BJ (cell line): ENCODE data around the gene SUMO2. TPM values are rescaled to one million over a fixed set of nuclear protein-coding genes. Genes with fewer than 3 reads are reported as not detected.
A peak's percentile ranks its signal among the peaks of the same experiment; 100 is the strongest.

Experiments used
- CTCF ChIA-PET: fragments of 350-600 bp; formaldehyde crosslinking; extraction: SDS; loops from one replicate; lab custom pipeline; 2021; ENCODE audit warnings: antibody characterized with exemption, inconsistent platforms; lab: Yijun Ruan, JAX
- POLR2A ChIA-PET: fragments of 300-600 bp; sonication (Branson Sonifier 250); formaldehyde crosslinking; extraction: SDS; loops from one replicate; lab custom pipeline; 2021; ENCODE audit warnings: antibody characterized with exemption; lab: Charles Lee
- DNase-seq: peaks from one replicate; pipeline ENCODE4 v3.0.0-alpha.2; 2011; ENCODE audit warnings: low read depth
- H3K27me3 ChIP-seq: 2 replicates; pipeline ENCODE4 v1.6.0; 2011; ENCODE audit warnings: low read length; ENCODE audit not compliant: control insufficient read depth, insufficient read depth
- H3K36me3 ChIP-seq: 2 replicates; pipeline ENCODE4 v1.5.1; 2011; ENCODE audit warnings: low read length; ENCODE audit not compliant: control insufficient read depth, insufficient read depth
- H3K4me3 ChIP-seq: 2 replicates; pipeline ENCODE4 v1.5.1; 2011; ENCODE audit warnings: low read depth, mild to moderate bottlenecking, control low read depth, low read length
- CTCF ChIP-seq: IDR thresholded peaks from 2 replicates; pipeline ENCODE4 v1.5.1; 2011; ENCODE audit warnings: low read depth, mild to moderate bottlenecking, control low read depth, inconsistent platforms, low read length, moderate library complexity; ENCODE audit not compliant: insufficient read depth
- polyA plus RNA-seq: library from polyadenylated mRNA; depleted of rRNA; stranded (reverse); fragments of >200 nt; gene quantifications from 2 replicates; pipeline ENCODE4 v1.2.3, GENCODE V29; 2011

The SUMO2 gene
- polyA plus RNA-seq, 1 experiment = 131 TPM

- ChIA-PET CTCF (interaction anchor here (0.7 kb wide), 1 partner anchor 19 kb away, joined by 4 read pairs; no protein-coding TSS in a partner anchor), POLR2A (interaction anchor here (0.6 kb wide), 1 partner anchor 95 kb away, joined by 5 read pairs; no protein-coding TSS in a partner anchor)
- no peaks in the 10 kb centered on the region for H3K36me3 ChIP-seq
- peak within 1 kb of the TSS; percentile 68 for H3K4me3 ChIP-seq
- H3K27me3 ChIP-seq = no peaks in the 10 kb centered on the region
- DNase-seq = peak; percentile 92
- TF ChIP-seq CTCF = no peak
Observed at GRCh38 chr17:75154195-75155106, 28.3 kb downstream of the SUMO2 start, which contains the start of gene JPT1. TSS of gene JPT1 (minus strand) at chr17:75154512. CDS start at chr17:75154397, 115 bp downstream.

GRCh38 chr17:75153780-75154194, 29.0 kb downstream of the SUMO2 start:
- ChIA-PET POLR2A (no interaction called here), CTCF (no interaction called here)
- Histone ChIP-seq H3K4me3 (peak overlapping the region; percentile 68), H3K36me3 (no peaks in the 10 kb centered on the region), H3K27me3 (no peaks in the 10 kb centered on the region)
- TF ChIP-seq CTCF = no peak
- no peak for DNase-seq

GRCh38 chr17:75152922-75153779, 29.6 kb downstream of the SUMO2 start:
- no peak for DNase-seq
- peak overlapping the region; percentile 68 for H3K4me3 ChIP-seq
- ChIA-PET CTCF (interaction anchor here (1.0 kb wide), 1 partner anchor 32 kb away, joined by 4 read pairs; no protein-coding TSS in a partner anchor), POLR2A (no interaction called here)
- H3K27me3 ChIP-seq = no peaks in the 10 kb centered on the region
- no peak for TF ChIP-seq CTCF
- H3K36me3 ChIP-seq = peaks cover 1% of the 10 kb centered on the region; the same call in 1 of the 2 replicates

- H3K27me3 ChIP-seq = no peaks in the 10 kb centered on the region
- peaks cover 2% of the 10 kb centered on the region; the same call in 1 of the 2 replicates for H3K36me3 ChIP-seq
- ChIA-PET CTCF (interaction anchor here (1.0 kb wide), 1 partner anchor 31 kb away, joined by 4 read pairs; no protein-coding TSS in a partner anchor), POLR2A (no interaction called here)
- H3K4me3 ChIP-seq = peak overlapping the region; percentile 68
- TF ChIP-seq CTCF = no peak
- no peak for DNase-seq
Observed at GRCh38 chr17:75152523-75152921, 30.2 kb downstream of the SUMO2 start.
